ENCODE results near the gene SYVN1. TPM values are rescaled to one million over a fixed set of nuclear protein-coding genes. Genes with fewer than 3 reads are reported as not detected.
A peak's percentile ranks its signal among the peaks of the same experiment; 100 is the strongest.

Gene SYVN1
- total RNA-seq, 1 experiment from 2014 or later = 68.5 TPM

DNA sequence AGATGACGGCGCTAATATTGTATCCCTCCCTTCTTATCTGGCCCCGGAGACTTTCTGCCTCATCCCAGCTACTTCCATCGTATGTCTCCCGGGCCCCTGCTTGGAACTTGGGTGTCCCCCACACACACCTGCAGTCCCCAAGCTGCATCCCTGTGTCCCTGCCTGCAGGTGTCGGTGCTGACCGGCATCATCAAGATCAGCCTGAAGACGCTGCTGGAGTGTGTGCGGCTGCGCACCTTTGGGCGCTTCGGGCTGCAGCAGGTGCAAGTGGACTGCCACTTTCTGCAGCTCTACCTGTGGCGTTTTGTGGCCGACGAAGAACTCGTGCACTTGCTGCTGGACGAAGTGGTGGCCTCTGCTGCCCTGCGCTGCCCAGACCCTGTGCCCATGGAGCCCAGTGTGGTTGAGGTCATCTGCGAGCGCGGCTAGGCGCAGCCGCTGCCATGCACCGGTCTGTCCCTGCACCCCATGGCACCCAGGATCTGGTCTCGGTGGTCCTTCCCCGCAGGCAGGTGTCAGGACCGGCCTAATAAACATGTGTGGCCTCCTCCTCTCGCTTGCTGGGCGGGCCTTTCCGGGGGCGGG, 23.1 kb downstream of the SYVN1 start:
- H3K4me1 Mint-ChIP-seq (ENCODE audit: low read depth, unreplicated experiment) = peaks cover 34% of the 10 kb centered on the region
- H3K4me3 Mint-ChIP-seq (ENCODE audit: low read depth, unreplicated experiment) = peak overlapping the region; percentile 81
- TF ChIP-seq, protein P1, sequence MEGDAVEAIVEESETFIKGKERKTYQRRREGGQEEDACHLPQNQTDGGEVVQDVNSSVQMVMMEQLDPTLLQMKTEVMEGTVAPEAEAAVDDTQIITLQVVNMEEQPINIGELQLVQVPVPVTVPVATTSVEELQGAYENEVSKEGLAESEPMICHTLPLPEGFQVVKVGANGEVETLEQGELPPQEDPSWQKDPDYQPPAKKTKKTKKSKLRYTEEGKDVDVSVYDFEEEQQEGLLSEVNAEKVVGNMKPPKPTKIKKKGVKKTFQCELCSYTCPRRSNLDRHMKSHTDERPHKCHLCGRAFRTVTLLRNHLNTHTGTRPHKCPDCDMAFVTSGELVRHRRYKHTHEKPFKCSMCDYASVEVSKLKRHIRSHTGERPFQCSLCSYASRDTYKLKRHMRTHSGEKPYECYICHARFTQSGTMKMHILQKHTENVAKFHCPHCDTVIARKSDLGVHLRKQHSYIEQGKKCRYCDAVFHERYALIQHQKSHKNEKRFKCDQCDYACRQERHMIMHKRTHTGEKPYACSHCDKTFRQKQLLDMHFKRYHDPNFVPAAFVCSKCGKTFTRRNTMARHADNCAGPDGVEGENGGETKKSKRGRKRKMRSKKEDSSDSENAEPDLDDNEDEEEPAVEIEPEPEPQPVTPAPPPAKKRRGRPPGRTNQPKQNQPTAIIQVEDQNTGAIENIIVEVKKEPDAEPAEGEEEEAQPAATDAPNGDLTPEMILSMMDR (IDR thresholded peaks at IDR 0.05; ENCODE audit: unreplicated experiment) = no peak
- H3K36me3 Mint-ChIP-seq (ENCODE audit: insufficient read depth, unreplicated experiment) = peaks cover 59% of the 10 kb centered on the region
- no peaks in the 10 kb centered on the region for H3K9me3 Mint-ChIP-seq (ENCODE audit: low read depth, unreplicated experiment)
- DNase-seq = no peak
- CTCF ChIA-PET = interaction anchor here (0.6 to 1.4 kb wide), 12 partner anchors 9 to 502 kb away, joined by 3 to 9 read pairs (median 5); partner anchors contain the start of genes CAPN1, FAU, MRPL49 and SF1
- peak overlapping the region; percentile 79 for H3K27ac Mint-ChIP-seq (ENCODE audit: unreplicated experiment)
- no TSS peak for BruUV-seq (replicated peaks)
- H3K27me3 Mint-ChIP-seq (ENCODE audit: unreplicated experiment) = no peaks in the 10 kb centered on the region
- intact Hi-C loops (cut with micrococcal nuclease; ENCODE audit: unreplicated experiment) = loop anchor here (2.0 to 10.0 kb wide), 3 partner anchors 71 to 266 kb away; partner anchors contain the start of genes CAPN1 and CDC42BPG

DNA sequence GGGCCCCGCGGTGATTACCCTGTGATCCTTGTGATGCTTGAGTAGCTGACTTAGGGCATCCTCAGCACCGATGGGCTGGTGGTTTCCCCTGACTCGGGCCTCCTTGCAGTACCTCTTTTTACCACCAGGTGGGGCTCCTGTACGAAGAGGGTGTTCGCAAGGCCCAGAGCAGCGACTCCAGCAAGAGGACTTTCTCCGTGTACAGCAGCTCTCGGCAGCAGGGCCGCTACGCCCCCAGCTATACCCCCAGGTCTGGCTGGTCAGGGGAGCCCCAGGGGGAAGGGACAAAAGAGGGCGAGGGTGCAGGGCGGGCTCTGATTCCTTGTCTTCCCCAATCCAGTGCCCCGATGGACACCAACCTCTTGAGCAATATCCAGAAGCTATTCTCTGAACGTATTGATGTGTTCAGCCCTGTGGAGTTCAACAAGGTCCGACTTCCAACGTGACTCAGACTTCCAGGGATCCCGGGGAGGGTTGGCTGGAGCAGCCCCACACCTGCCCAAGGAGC, 23.9 kb downstream of the SYVN1 start:
- CTCF ChIA-PET = interaction anchor here (0.6 to 1.3 kb wide), 12 partner anchors 8 to 332 kb away, joined by 3 to 9 read pairs (median 3); partner anchors contain the start of genes CAPN1, FAU, MRPL49 and SF1
- H3K36me3 Mint-ChIP-seq (ENCODE audit: insufficient read depth, unreplicated experiment) = peaks cover 55% of the 10 kb centered on the region
- intact Hi-C loops (cut with micrococcal nuclease; ENCODE audit: unreplicated experiment) = loop anchor here (2.0 to 10.0 kb wide), 3 partner anchors 72 to 266 kb away; partner anchors contain the start of genes CAPN1 and CDC42BPG
- no TSS peak for BruUV-seq (replicated peaks)
- H3K9me3 Mint-ChIP-seq (ENCODE audit: low read depth, unreplicated experiment) = no peaks in the 10 kb centered on the region
- H3K4me1 Mint-ChIP-seq (ENCODE audit: low read depth, unreplicated experiment) = peaks cover 34% of the 10 kb centered on the region
- H3K27me3 Mint-ChIP-seq (ENCODE audit: unreplicated experiment) = no peaks in the 10 kb centered on the region
- H3K27ac Mint-ChIP-seq (ENCODE audit: unreplicated experiment) = no peak overlapping the region
- no peak overlapping the region for H3K4me3 Mint-ChIP-seq (ENCODE audit: low read depth, unreplicated experiment)
- TF ChIP-seq, protein P1 (IDR thresholded peaks at IDR 0.05; ENCODE audit: unreplicated experiment) = peak; percentile 98
- DNase-seq = peak; percentile 95

DNA sequence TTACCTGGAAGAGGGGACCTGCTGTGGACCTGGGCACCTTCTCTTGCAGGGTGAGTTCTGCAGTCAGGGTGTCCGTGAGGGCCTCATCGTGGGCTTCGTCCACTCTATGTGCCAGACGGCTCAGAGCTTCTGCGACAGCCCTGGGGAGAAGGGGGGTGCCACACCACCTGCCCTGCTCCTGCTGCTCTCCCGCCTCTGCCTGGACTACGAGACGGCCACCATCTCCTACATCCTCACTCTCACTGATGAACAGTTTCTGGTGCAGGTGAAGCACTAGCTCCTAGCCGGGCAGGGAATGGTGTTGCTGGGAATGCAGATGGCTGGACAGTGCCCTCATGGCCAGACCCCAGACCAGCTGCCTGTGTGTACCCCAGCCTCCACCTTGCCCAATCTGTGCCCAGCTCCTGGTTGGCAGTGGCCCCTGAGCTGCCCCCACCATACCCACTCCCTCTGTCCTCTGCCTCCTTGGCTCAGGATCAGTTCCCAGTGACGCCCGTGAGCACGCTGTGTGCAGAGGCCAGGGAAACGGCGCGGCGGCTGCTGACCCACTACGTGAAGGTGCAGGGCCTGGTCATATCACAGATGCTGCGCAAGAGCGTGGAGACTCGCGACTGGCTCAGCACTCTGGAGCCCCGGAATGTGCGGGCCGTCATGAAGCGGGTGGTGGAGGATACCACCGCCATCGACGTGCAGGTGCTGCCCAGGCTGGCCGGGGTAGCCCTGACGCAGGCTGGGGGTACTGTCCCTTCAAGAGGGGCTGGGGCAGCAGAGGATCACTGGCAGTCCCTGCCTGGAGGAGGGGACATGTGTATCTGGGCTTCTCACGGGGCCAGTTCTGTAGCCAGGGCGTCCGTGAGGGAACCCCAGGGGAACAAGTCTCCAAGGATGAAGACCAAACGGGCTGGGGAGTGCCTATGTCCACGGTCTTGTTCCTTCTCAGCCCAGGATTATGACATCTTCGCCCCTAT, 24.8 kb downstream of the SYVN1 start:
- intact Hi-C loops (cut with micrococcal nuclease; ENCODE audit: unreplicated experiment) = loop anchor here (2.0 to 10.0 kb wide), 3 partner anchors 73 to 265 kb away; partner anchors contain the start of genes CAPN1 and CDC42BPG
- H3K27me3 Mint-ChIP-seq (ENCODE audit: unreplicated experiment) = no peaks in the 10 kb centered on the region
- CTCF ChIA-PET = interaction anchor here (0.5 to 1.7 kb wide), 10 partner anchors 8 to 331 kb away, joined by 3 to 9 read pairs (median 4); partner anchors contain the start of genes CAPN1, FAU, MRPL49 and SF1
- H3K4me1 Mint-ChIP-seq (ENCODE audit: low read depth, unreplicated experiment) = peaks cover 34% of the 10 kb centered on the region
- BruUV-seq (replicated peaks) = no TSS peak
- DNase-seq = no peak
- no peak overlapping the region for H3K4me3 Mint-ChIP-seq (ENCODE audit: low read depth, unreplicated experiment)
- no peak overlapping the region for H3K27ac Mint-ChIP-seq (ENCODE audit: unreplicated experiment)
- peaks cover 52% of the 10 kb centered on the region for H3K36me3 Mint-ChIP-seq (ENCODE audit: insufficient read depth, unreplicated experiment)
- no peaks in the 10 kb centered on the region for H3K9me3 Mint-ChIP-seq (ENCODE audit: low read depth, unreplicated experiment)
- TF ChIP-seq, protein P1 (IDR thresholded peaks at IDR 0.05; ENCODE audit: unreplicated experiment) = no peak

GRCh38 chr11:65108469-65109123, 25.7 kb downstream of the SYVN1 start:
- CTCF ChIA-PET = interaction anchor here (0.5 to 1.7 kb wide), 3 partner anchors 10 to 150 kb away, joined by 3 to 6 read pairs (median 3); no protein-coding TSS in a partner anchor
- Mint-ChIP-seq H3K4me1 (ENCODE audit: low read depth, unreplicated experiment) (peaks cover 26% of the 10 kb centered on the region), H3K9me3 (ENCODE audit: low read depth, unreplicated experiment) (no peaks in the 10 kb centered on the region), H3K4me3 (ENCODE audit: low read depth, unreplicated experiment) (no peak overlapping the region), H3K27ac (ENCODE audit: unreplicated experiment) (no peak overlapping the region), H3K27me3 (ENCODE audit: unreplicated experiment) (no peaks in the 10 kb centered on the region), H3K36me3 (ENCODE audit: insufficient read depth, unreplicated experiment) (peaks cover 45% of the 10 kb centered on the region)
- intact Hi-C loops (cut with micrococcal nuclease; ENCODE audit: unreplicated experiment) = no loop called here
- no peak for DNase-seq
- TF ChIP-seq, protein P1 (IDR thresholded peaks at IDR 0.05; ENCODE audit: unreplicated experiment) = no peak
- BruUV-seq (replicated peaks) = no TSS peak

Data from Calu3 (cell line).